ENCODE data around the gene SPACA4. TPM values are rescaled to one million over a fixed set of nuclear protein-coding genes. Genes with fewer than 3 reads are reported as not detected.

The SPACA4 gene
- total and polyA plus RNA-seq, 10 of the 15 experiments (the other 5 are each of a cell fraction or from before 2014, with no cell fraction given): not detected

- peak; percentile 8 for ATAC-seq
- DNase-seq (ENCODE audit: low read depth, low spot score): no peak
- H3K4me2 ChIP-seq (ENCODE audit: control insufficient read depth, insufficient read depth): no peak overlapping the region
- ChIA-PET SMC1A (ENCODE audit: uncharacterized antibody, unreplicated experiment) (no interaction called here), POLR2A (no interaction called here), RAD21 (ENCODE audit: unreplicated experiment) (no interaction called here), CTCF (interaction anchor here (0.5 kb wide), 1 partner anchor 29 kb away, joined by 3 read pairs; no protein-coding TSS in a partner anchor)
- no peak overlapping the region for H3K27ac ChIP-seq (ENCODE audit: control insufficient read depth, insufficient read depth)
- TF ChIP-seq POLR2A (IDR thresholded peaks at IDR 0.05; ENCODE audit: low read depth, low read length) (peak; percentile 62), MEF2A (IDR thresholded peaks at IDR 0.05; ENCODE audit: insufficient read depth, low read depth, low read length) (no peak), POLR2AphosphoS2 (IDR thresholded peaks at IDR 0.05; ENCODE audit: low read depth, low read length) (peak; percentile 29; the same call in 1 of the 2 replicates), RUNX3 (IDR thresholded peaks at IDR 0.05; ENCODE audit: low read length) (0 out of 2 replicates have a peak, but pooled peaks have one; percentile 6), SMC3 (IDR thresholded peaks at IDR 0.05; ENCODE audit: borderline replicate concordance, low read length) (no peak), BACH1 (IDR thresholded peaks at IDR 0.05; ENCODE audit: borderline replicate concordance) (peak; percentile 55; the same call in 1 of the 2 replicates), POLR2AphosphoS5 (IDR thresholded peaks at IDR 0.05; ENCODE audit: low read length) (peak; percentile 85)
- H4K20me1 ChIP-seq (ENCODE audit: control insufficient read depth, insufficient read depth): peaks cover 15% of the 10 kb centered on the region
- no peaks in the 10 kb centered on the region for H3K9me3 ChIP-seq (replicated peaks; ENCODE audit: control insufficient read depth, insufficient read depth, low read length)
- peaks cover 25 to 32% of the 10 kb centered on the region in 2 experiments for H3K36me3 ChIP-seq (ENCODE audit: control insufficient read depth in 2 of 2, insufficient read depth in 2 of 2, low read length in 1 of 2)
- no TSS peak for BruUV-seq (replicated peaks)
- no peaks in the 10 kb centered on the region for H3K27me3 ChIP-seq (replicated peaks in 1 of 2; ENCODE audit: control insufficient read depth in 2 of 2, insufficient read depth in 2 of 2, low read length in 1 of 2)
- in situ Hi-C loops (cut with MboI): no loop called here
- H3K79me2 ChIP-seq (ENCODE audit: control insufficient read depth, insufficient read depth, low read length): peaks cover 33% of the 10 kb centered on the region
- no peak overlapping the region for H2AFZ ChIP-seq (ENCODE audit: control insufficient read depth, low read depth, low read length)
- FAIRE-seq: no peak
- intact Hi-C loops (cut with micrococcal nuclease; ENCODE audit: unreplicated experiment): no loop called here
- H3K4me3 ChIP-seq: no peak overlapping the region
- WGBS (ENCODE audit: insufficient coverage, insufficient replicate concordance, low lambda C conversion rate, missing lambda C conversion rate): 63% methylated on average over 13 of the region's 13 CpGs
- H3K9ac ChIP-seq (ENCODE audit: control insufficient read depth, insufficient read depth, low read length): no peak overlapping the region
- peaks cover 8% of the 10 kb centered on the region; the same call in 1 of the 2 replicates for H3K4me1 ChIP-seq (ENCODE audit: control insufficient read depth, insufficient read depth, low read length)
Measured at GRCh38 chr19:48613852-48614435, 7.4 kb downstream of the SPACA4 start.

Data from GM12878 (cell line).